HEK293 (cell line): ENCODE measurements around the gene ALDH4A1.

Experiments used
- CTCF ChIA-PET: fragments of 350-600 bp; formaldehyde crosslinking; extraction: SDS; loops from one replicate; lab custom pipeline; 2021; ENCODE audit warnings: antibody characterized with exemption; lab: Yijun Ruan, JAX
- POLR2A ChIA-PET: fragments of 300-600 bp; formaldehyde crosslinking; extraction: SDS; loops from one replicate; lab custom pipeline; 2020; ENCODE audit warnings: antibody characterized with exemption, inconsistent platforms; lab: Yijun Ruan, JAX
- H3K27ac ChIP-seq: fragments of 200-500 bp; sonication (Bioruptor generic); 2 replicates; pipeline ENCODE4 v1.5.1; 2014; ENCODE audit warnings: low read depth, low read length, control low read depth, inconsistent platforms; ENCODE audit errors: extremely low read depth
- H3K36me3 ChIP-seq, 2 experiments: fragments of 200-500 bp in 1 of 2; sonication (Bioruptor generic) in 1 of 2; 1 replicate in 1 of 2; 2 replicates in 1 of 2; pipeline ENCODE4 v1.5.1; 2014 to 2017; ENCODE audit warnings: inconsistent platforms in 2 of 2, low read length in 2 of 2; ENCODE audit not compliant: control insufficient read depth in 2 of 2, insufficient read depth in 1 of 2
- H3K4me1 ChIP-seq: fragments of 200-500 bp; sonication (Bioruptor generic); 2 replicates; pipeline ENCODE4 v1.5.1; 2014; ENCODE audit warnings: mild to moderate bottlenecking, low read length, inconsistent platforms; ENCODE audit not compliant: control insufficient read depth, insufficient read depth
- H3K4me3 ChIP-seq: 2 replicates; pipeline ENCODE4 v1.5.1; 2011; ENCODE audit warnings: low read depth, mild to moderate bottlenecking, control low read depth, low read length, moderate library complexity
- H3K9me3 ChIP-seq: fragments of 200-500 bp; sonication (Bioruptor generic); 2 replicates; pipeline ENCODE4 v1.5.1; 2014; ENCODE audit warnings: low read depth, low read length, inconsistent platforms; ENCODE audit not compliant: control insufficient read depth, insufficient read depth
- CTCF ChIP-seq: fragments of 450-650 bp; formaldehyde crosslinking; IDR thresholded peaks from 2 replicates; pipeline ENCODE4 v1.5.1; 2016; ENCODE audit warnings: missing biosample characterization, missing genetic modification characterization
- GLIS2 ChIP-seq: fragments of 450-650 bp; formaldehyde crosslinking; IDR thresholded peaks from 2 replicates; pipeline ENCODE4 v1.5.1; 2016; ENCODE audit warnings: missing biosample characterization, missing genetic modification characterization
- IKZF3 ChIP-seq: fragments of 450-650 bp; IDR thresholded peaks from 2 replicates; pipeline ENCODE4 v1.5.0; 2018; ENCODE audit warnings: missing biosample characterization, mild to moderate bottlenecking, missing genetic modification characterization, moderate library complexity
- PATZ1 ChIP-seq: fragments of 450-650 bp; formaldehyde crosslinking; IDR thresholded peaks from 2 replicates; pipeline ENCODE4 v1.5.1; 2016; ENCODE audit warnings: missing biosample characterization, missing genetic modification characterization
- PRDM2 ChIP-seq: fragments of 450-650 bp; formaldehyde crosslinking; IDR thresholded peaks from 2 replicates; pipeline ENCODE4 v1.5.1; 2016; ENCODE audit warnings: missing biosample characterization, missing genetic modification characterization, borderline replicate concordance
- YY1 ChIP-seq: fragments of 450-650 bp; formaldehyde crosslinking; IDR thresholded peaks from 2 replicates; pipeline ENCODE4 v1.5.1; 2018; ENCODE audit warnings: missing biosample characterization, missing genetic modification characterization
- ZBTB26 ChIP-seq: fragments of 450-650 bp; formaldehyde crosslinking; optimal IDR thresholded peaks from 2 replicates; pipeline ENCODE3; 2016; ENCODE audit warnings: missing biosample characterization, mild to moderate bottlenecking, missing genetic modification characterization
- ZEB2 ChIP-seq: fragments of 450-650 bp; formaldehyde crosslinking; IDR thresholded peaks from 2 replicates; pipeline ENCODE4 v1.5.1; 2016; ENCODE audit warnings: missing biosample characterization, missing genetic modification characterization
- ZFHX2 ChIP-seq: fragments of 450-650 bp; formaldehyde crosslinking; conservative IDR thresholded peaks from 2 replicates; pipeline ENCODE4 v1.5.1; 2016; ENCODE audit warnings: missing biosample characterization, missing genetic modification characterization
- ZNF112 ChIP-seq: fragments of 450-650 bp; formaldehyde crosslinking; IDR thresholded peaks from 2 replicates; pipeline ENCODE4 v1.5.0; 2017; ENCODE audit warnings: missing biosample characterization, missing genetic modification characterization
- ZNF114 ChIP-seq: fragments of 450-650 bp; formaldehyde crosslinking; IDR thresholded peaks from 2 replicates; pipeline ENCODE4 v1.5.0; 2017; ENCODE audit warnings: missing biosample characterization, missing genetic modification characterization
- ZNF138 ChIP-seq: fragments of 450-650 bp; formaldehyde crosslinking; IDR thresholded peaks from 2 replicates; pipeline ENCODE4 v1.5.1; 2016; ENCODE audit warnings: missing biosample characterization, missing genetic modification characterization, borderline replicate concordance
- ZNF184 ChIP-seq: fragments of 450-650 bp; IDR thresholded peaks from 2 replicates; pipeline ENCODE4 v1.5.1; 2018; ENCODE audit warnings: missing biosample characterization, mild to moderate bottlenecking, missing genetic modification characterization
- ZNF362 ChIP-seq: fragments of 450-650 bp; formaldehyde crosslinking; IDR thresholded peaks from 2 replicates; pipeline ENCODE4 v1.5.1; 2016; ENCODE audit warnings: missing biosample characterization, missing genetic modification characterization
- ZNF423 ChIP-seq: fragments of 450-650 bp; formaldehyde crosslinking; IDR thresholded peaks from 2 replicates; pipeline ENCODE4 v1.5.1; 2016; ENCODE audit warnings: missing biosample characterization, missing genetic modification characterization
- ZNF561 ChIP-seq: fragments of 450-650 bp; IDR thresholded peaks from 2 replicates; pipeline ENCODE4 v1.5.1; 2018; ENCODE audit warnings: missing biosample characterization, missing genetic modification characterization, borderline replicate concordance
- ZNF621 ChIP-seq: fragments of 450-650 bp; formaldehyde crosslinking; IDR thresholded peaks from 2 replicates; pipeline ENCODE4 v1.5.1; 2017; ENCODE audit warnings: missing biosample characterization, missing genetic modification characterization
- ZNF629 ChIP-seq: fragments of 450-650 bp; formaldehyde crosslinking; IDR thresholded peaks from 2 replicates; pipeline ENCODE4 v1.5.1; 2017; ENCODE audit warnings: missing biosample characterization, missing genetic modification characterization
- ZNF654 ChIP-seq: fragments of 450-650 bp; formaldehyde crosslinking; IDR thresholded peaks from 2 replicates; pipeline ENCODE4 v1.5.1; 2016; ENCODE audit warnings: low read depth, missing biosample characterization, missing genetic modification characterization
- ZNF701 ChIP-seq: fragments of 450-650 bp; formaldehyde crosslinking; IDR thresholded peaks from 2 replicates; pipeline ENCODE4 v1.5.1; 2016; ENCODE audit warnings: missing biosample characterization, missing genetic modification characterization
- ZNF76 ChIP-seq: fragments of 450-650 bp; formaldehyde crosslinking; IDR thresholded peaks from 2 replicates; pipeline ENCODE4; 2016; ENCODE audit warnings: low read depth, missing biosample characterization, missing genetic modification characterization, borderline replicate concordance

Gene ALDH4A1

GRCh38 chr1:18915341-18915740, 13.0 kb upstream of the ALDH4A1 start:
- peaks cover 0 to 60% of the 10 kb centered on the region in 2 experiments; a peak in 1 of 3 replicates for H3K36me3 ChIP-seq
- ChIA-PET POLR2A (interaction anchor here (1.3 kb wide), 1 partner anchor 9 kb away, joined by 6 read pairs; no protein-coding TSS in a partner anchor), CTCF (interaction anchor here (0.6 to 6.0 kb wide), 14 partner anchors 8 to 189 kb away, joined by 3 to 102 read pairs (median 8); partner anchors contain the start of gene ALDH4A1)
- H3K4me1 ChIP-seq = no peaks in the 10 kb centered on the region; the same call in none of the 2 replicates
- no peak overlapping the region for H3K4me3 ChIP-seq
- H3K27ac ChIP-seq = no peak overlapping the region
- TF ChIP-seq ZBTB26 (tag by site-specific recombination) (no peak), ZNF561 (tag by site-specific recombination) (no peak), ZFHX2 (tag by site-specific recombination) (peak; percentile 23; the same call in 1 of the 2 replicates)
- no peaks in the 10 kb centered on the region for H3K9me3 ChIP-seq

- no peaks in the 10 kb centered on the region for H3K9me3 ChIP-seq
- H3K4me1 ChIP-seq = no peaks in the 10 kb centered on the region; the same call in none of the 2 replicates
- POLR2A ChIA-PET = interaction anchor here (0.6 to 1.2 kb wide), 4 partner anchors 10 to 140 kb away, joined by 3 to 7 read pairs (median 5); partner anchors contain the start of genes ALDH4A1 and IFFO2
- no peak overlapping the region for H3K4me3 ChIP-seq
- CTCF ChIA-PET = interaction anchor here (0.6 to 6.0 kb wide), 68 partner anchors 9 to 1991 kb away, joined by 3 to 102 read pairs (median 5); partner anchors contain the start of genes ALDH4A1 and IFFO2
- no peak overlapping the region for H3K27ac ChIP-seq
- peaks cover 0 to 73% of the 10 kb centered on the region in 2 experiments; a peak in 1 of 3 replicates for H3K36me3 ChIP-seq
- TF ChIP-seq YY1 (tag by site-specific recombination) = no peak
- TF ChIP-seq ZNF654 (tag by site-specific recombination) = peak; percentile 71
- no peak for TF ChIP-seq ZNF138 (tag by site-specific recombination)
- TF ChIP-seq ZNF629 (tag by site-specific recombination) = no peak
- 0 out of 2 replicates have a peak, but pooled peaks have one; percentile 22 for TF ChIP-seq IKZF3
- peak; percentile 15; the same call in 1 of the 2 replicates for TF ChIP-seq PATZ1 (tag by site-specific recombination)
- no peak for TF ChIP-seq ZEB2 (tag by site-specific recombination)
- no peak for TF ChIP-seq ZNF621 (tag by site-specific recombination)
- peak; percentile 36 for TF ChIP-seq GLIS2 (tag by site-specific recombination)
- TF ChIP-seq ZNF362 (tag by site-specific recombination) = no peak
- TF ChIP-seq ZNF76 (tag by site-specific recombination) = no peak
- peak; percentile 92 for TF ChIP-seq ZNF423 (tag by site-specific recombination)
- no peak for TF ChIP-seq ZNF114 (tag by site-specific recombination)
- TF ChIP-seq ZNF701 (tag by site-specific recombination) = no peak
- TF ChIP-seq CTCF (tag by site-specific recombination) = peak; percentile 87
- no peak for TF ChIP-seq ZNF112 (tag by site-specific recombination)
- TF ChIP-seq ZNF184 = no peak
- TF ChIP-seq PRDM2 (tag by site-specific recombination) = no peak
These were observed 10.9 kb upstream of the ALDH4A1 start for GRCh38 chr1:18913065-18913835.
